SK-N-MC (cell line): Measurements from ENCODE around the gene TRAPPC2L.
A peak's percentile ranks its signal among the peaks of the same experiment; 100 is the strongest.

ENCODE experiments used
- DNase-seq: peaks from one replicate; pipeline ENCODE4 v3.0.0-alpha.2; 2011; ENCODE audit warnings: low read depth, low spot score
- H3K27ac ChIP-seq: fragments of 200-600 bp; sonication (generic); 2 replicates; pipeline ENCODE4 v1.5.1; 2016; ENCODE audit warnings: mixed run types
- H3K36me3 ChIP-seq: fragments of 200-600 bp; sonication (generic); 2 replicates; pipeline ENCODE4 v1.6.1; 2017; ENCODE audit warnings: antibody characterized with exemption, low read length, mixed read lengths; ENCODE audit not compliant: insufficient read depth
- H3K4me3 ChIP-seq: fragments of 200-600 bp; sonication (generic); 2 replicates; pipeline ENCODE4 v1.5.1; 2016
- H3K9ac ChIP-seq: fragments of 200-600 bp; sonication (generic); 2 replicates; pipeline ENCODE4 v1.8.0; 2017; ENCODE audit warnings: mixed run types, mixed read lengths; ENCODE audit not compliant: insufficient read length
- H3K9me3 ChIP-seq: fragments of 200-600 bp; sonication (generic); 2 replicates; pipeline ENCODE4 v1.6.1; 2017; ENCODE audit warnings: low read depth, mild to moderate bottlenecking, antibody characterized with exemption, low read length, moderate library complexity, mixed read lengths
- EZH2 ChIP-seq: fragments of 200-600 bp; sonication (generic); IDR thresholded peaks from one replicate; pipeline ENCODE4 v1.6.1; 2017; ENCODE audit warnings: antibody characterized with exemption
- FOXP2 ChIP-seq: optimal IDR thresholded peaks from 2 replicates; pipeline ENCODE3; 2011; ENCODE audit warnings: mild to moderate bottlenecking, moderate library complexity; ENCODE audit not compliant: insufficient read depth; ENCODE audit errors: extremely low read length, control extremely low read depth
- POLR2AphosphoS5 ChIP-seq: IDR thresholded peaks from 2 replicates; pipeline ENCODE4 v1.6.1; 2012; ENCODE audit warnings: mild to moderate bottlenecking, low read depth, low read length, borderline replicate concordance

TRAPPC2L gene

DNA sequence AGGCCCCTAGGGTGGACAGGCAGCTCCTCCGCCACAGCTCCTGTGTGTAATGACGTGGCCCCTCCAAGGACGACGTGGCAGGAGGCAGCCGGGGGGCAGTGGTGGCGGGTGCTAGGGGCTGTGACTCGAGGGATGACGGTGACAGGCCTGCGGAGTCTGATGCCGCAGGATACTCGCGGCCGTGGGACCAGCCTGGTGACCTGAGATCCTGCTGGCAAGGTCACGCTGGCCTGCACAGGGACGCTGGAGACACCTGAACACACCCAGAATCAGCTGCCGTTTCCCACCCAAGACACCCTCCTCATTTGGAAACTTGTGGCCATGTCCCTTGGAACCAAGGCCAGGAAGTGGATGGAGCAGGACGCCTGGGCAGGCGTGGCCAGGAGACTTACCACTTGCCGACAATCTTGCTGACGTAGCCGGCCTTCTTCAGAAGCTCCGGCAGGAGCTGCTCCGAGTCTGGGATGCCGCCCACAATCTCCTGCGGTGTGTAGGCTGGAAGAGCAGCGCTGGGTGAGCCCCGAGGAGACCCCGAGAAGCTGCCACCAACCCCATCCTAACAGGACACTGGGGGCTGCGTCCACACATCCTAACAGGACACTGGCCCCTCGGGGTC, 16.2 kb upstream of the TRAPPC2L start:
- DNase-seq = no peak
- no peaks in the 10 kb centered on the region for H3K9me3 ChIP-seq
- H3K36me3 ChIP-seq = no peaks in the 10 kb centered on the region
- H3K27ac ChIP-seq = no peak overlapping the region
- TF ChIP-seq FOXP2 = no peak
- TF ChIP-seq EZH2 = no peak
- TF ChIP-seq POLR2AphosphoS5 = no peak
- no peak overlapping the region for H3K9ac ChIP-seq
- no peak overlapping the region for H3K4me3 ChIP-seq

DNA sequence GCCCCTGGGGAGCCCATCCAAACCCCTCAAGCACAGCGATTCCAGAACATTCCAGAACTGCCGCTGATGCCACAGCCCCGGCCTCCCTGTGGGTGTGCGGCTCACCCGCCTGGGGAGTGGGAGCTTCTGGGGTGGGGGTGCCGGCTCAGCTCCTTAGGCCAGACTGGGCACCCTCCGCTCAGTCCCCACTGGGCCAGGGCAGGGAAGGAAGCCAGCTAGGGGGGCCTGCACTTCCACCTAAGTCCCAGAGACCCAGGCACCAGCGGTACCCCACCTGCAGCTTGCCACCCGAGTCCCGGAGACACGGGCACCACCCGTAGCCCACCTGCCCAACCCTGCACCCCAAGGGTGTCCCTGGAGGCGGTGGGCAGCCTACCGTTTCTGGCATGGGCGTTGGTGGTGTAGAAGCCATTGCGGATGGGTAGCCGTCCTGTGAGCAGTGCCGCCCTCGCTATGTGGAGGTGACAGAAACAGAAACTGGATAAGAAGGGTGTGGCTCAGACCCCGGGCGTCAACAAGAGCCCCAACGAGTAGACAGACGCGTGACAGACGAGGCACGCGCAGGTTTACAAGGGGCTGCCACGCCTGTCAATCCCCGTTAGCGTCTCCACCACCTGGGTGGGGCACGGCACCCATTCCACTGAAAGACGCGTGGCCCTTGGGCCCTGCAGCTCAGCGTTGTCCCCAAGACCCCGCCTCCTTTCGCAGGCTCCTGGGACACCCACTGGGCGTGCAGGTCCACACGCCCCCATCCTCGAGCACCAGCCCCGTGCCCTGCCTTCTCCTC, 15.2 kb upstream of the TRAPPC2L start:
- Histone ChIP-seq H3K9ac (no peak overlapping the region), H3K27ac (no peak overlapping the region), H3K9me3 (no peaks in the 10 kb centered on the region), H3K4me3 (no peak overlapping the region), H3K36me3 (no peaks in the 10 kb centered on the region)
- TF ChIP-seq FOXP2 = no peak
- TF ChIP-seq POLR2AphosphoS5 = no peak
- no peak for TF ChIP-seq EZH2
- no peak for DNase-seq

DNA sequence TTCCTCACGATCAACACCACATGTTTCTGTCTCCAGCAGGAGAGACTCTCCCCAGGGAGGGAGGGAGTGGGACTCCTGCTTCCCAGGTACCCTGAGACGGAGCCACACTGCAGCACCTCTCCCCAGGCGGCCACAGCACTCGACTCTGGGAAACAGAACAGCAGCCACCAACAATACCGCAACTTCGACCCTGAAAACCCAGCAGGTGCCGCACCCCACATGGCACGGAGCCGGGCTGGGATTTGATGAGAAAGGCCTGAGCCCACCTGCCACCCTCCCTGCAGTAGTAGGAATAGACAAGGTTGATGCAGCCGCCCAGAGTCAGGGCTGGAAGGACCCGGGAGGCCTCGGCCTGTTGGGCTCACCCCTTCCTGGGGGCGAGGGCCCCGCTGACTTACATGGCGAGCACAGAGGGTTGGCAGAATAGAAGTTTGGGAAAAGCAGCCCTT, 14.6 kb upstream of the TRAPPC2L start:
- no peaks in the 10 kb centered on the region for H3K36me3 ChIP-seq
- H3K9ac ChIP-seq = no peak overlapping the region
- H3K27ac ChIP-seq = no peak overlapping the region
- DNase-seq = no peak
- H3K9me3 ChIP-seq = no peaks in the 10 kb centered on the region
- no peak overlapping the region for H3K4me3 ChIP-seq
- TF ChIP-seq FOXP2 (no peak), EZH2 (no peak), POLR2AphosphoS5 (no peak)

DNA sequence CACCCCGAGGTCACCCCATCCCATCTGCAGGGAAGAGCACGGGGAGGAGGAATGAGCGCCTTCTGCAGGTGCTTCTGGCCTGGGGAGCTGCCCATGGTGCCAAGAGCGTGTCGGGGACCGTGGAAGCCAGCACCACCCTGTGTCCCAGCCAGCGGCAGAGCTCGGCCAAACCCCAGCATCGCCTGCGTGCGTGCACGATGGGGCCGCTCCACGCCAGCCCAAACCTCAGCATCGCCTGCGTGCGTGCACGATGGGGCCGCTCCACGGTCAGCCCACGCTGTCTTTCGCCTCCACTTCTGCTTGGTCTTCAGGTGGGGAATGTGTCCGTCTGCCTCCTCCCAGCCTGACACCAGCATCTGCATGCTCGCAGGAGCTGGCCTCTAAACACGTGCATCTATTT, 14.1 kb upstream of the TRAPPC2L start:
- H3K27ac ChIP-seq = no peak overlapping the region
- H3K9ac ChIP-seq = no peak overlapping the region
- no peak overlapping the region for H3K4me3 ChIP-seq
- no peaks in the 10 kb centered on the region for H3K36me3 ChIP-seq
- H3K9me3 ChIP-seq = no peaks in the 10 kb centered on the region
- no peak for DNase-seq
- no peak for TF ChIP-seq EZH2
- no peak for TF ChIP-seq POLR2AphosphoS5
- no peak for TF ChIP-seq FOXP2

- Histone ChIP-seq H3K9me3 (no peaks in the 10 kb centered on the region), H3K4me3 (no peak overlapping the region), H3K27ac (no peak overlapping the region), H3K9ac (no peak overlapping the region), H3K36me3 (no peaks in the 10 kb centered on the region)
- TF ChIP-seq FOXP2 = no peak
- no peak for TF ChIP-seq EZH2
- TF ChIP-seq POLR2AphosphoS5 = no peak
- DNase-seq = no peak
Measured at GRCh38 chr16:88843256-88843655, 13.7 kb upstream of the TRAPPC2L start.

DNA sequence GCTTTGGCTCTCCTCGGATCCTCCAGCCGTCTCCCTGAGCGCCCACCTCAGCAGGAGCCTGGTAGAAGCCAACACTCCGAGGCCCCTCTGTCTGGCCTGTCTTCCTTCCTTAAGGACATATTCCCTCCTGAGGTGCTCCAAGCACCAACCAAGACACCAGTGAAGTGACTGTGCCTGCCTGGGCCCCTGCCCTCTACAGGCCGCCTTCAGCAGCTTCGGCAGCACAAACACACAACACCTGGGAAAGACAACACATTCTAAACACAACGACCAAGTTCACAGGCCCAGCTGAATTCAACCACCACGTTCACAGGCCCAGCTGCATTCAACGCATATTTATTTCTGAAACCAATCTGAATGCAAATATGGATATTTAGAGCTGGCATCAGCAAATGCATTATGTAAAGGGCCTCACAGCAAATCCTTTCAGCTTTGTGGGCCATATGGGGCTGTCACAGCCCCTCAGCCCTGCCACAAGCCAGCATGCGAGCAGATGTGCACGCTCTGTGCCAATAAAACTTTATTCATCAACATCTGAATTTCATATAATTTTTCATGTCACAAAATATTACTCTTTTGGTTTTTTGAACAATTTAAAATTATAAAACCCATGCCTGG, 12.4 kb upstream of the TRAPPC2L start:
- H3K9ac ChIP-seq = no peak overlapping the region
- no peak for DNase-seq
- TF ChIP-seq POLR2AphosphoS5 (no peak), EZH2 (no peak), FOXP2 (no peak)

GRCh38 chr16:88846088-88846487, 10.8 kb upstream of the TRAPPC2L start:
- Histone ChIP-seq H3K27ac (no peak overlapping the region), H3K36me3 (no peaks in the 10 kb centered on the region), H3K4me3 (no peak overlapping the region), H3K9ac (no peak overlapping the region), H3K9me3 (no peaks in the 10 kb centered on the region)
- DNase-seq = no peak
- TF ChIP-seq FOXP2 (no peak), EZH2 (no peak), POLR2AphosphoS5 (no peak)

More for the DNA sequence above, 12.4 kb upstream of the TRAPPC2L start:
- Histone ChIP-seq H3K36me3 (no peaks in the 10 kb centered on the region), H3K9me3 (no peaks in the 10 kb centered on the region), H3K4me3 (no peak overlapping the region), H3K27ac (peak overlapping the region; percentile 46; the same call in 1 of the 2 replicates)

GRCh38 chr16:88847654-88848053, 9.3 kb upstream of the TRAPPC2L start:
- no peak overlapping the region for H3K9ac ChIP-seq
- no peaks in the 10 kb centered on the region for H3K36me3 ChIP-seq
- no peak for DNase-seq
- TF ChIP-seq FOXP2 (no peak), EZH2 (no peak), POLR2AphosphoS5 (no peak)
- H3K9me3 ChIP-seq = no peaks in the 10 kb centered on the region
- H3K4me3 ChIP-seq = no peak overlapping the region
- no peak overlapping the region for H3K27ac ChIP-seq
